Fibroblast of lung (primary cell): ENCODE results near the gene RGS5. TPM values are rescaled to one million over a fixed set of nuclear protein-coding genes. Genes with fewer than 3 reads are reported as not detected.

ENCODE experiments used
- DNase-seq, 2 donors: peaks; one replicate each; pipeline versions ENCODE4 v3.0.0 to v3.0.0-alpha.2; 2010; ENCODE audit warnings: low read depth in 2 of 2
- H2AFZ ChIP-seq: 2 replicates; pipeline ENCODE4 v1.5.1; 2012; ENCODE audit warnings: low read length, control low read depth, inconsistent platforms
- H3K27ac ChIP-seq: 2 replicates; pipeline ENCODE4 v1.5.1; 2011; ENCODE audit warnings: low read length, control low read depth; ENCODE audit not compliant: insufficient read depth
- H3K27me3 ChIP-seq: 2 replicates; pipeline ENCODE4 v1.5.1; 2011; ENCODE audit warnings: mild to moderate bottlenecking, low read length; ENCODE audit not compliant: control insufficient read depth, insufficient read depth
- H3K36me3 ChIP-seq: 2 replicates; pipeline ENCODE4 v1.5.1; 2011; ENCODE audit warnings: low read length; ENCODE audit not compliant: control insufficient read depth, insufficient read depth
- H3K4me1 ChIP-seq: 2 replicates; pipeline ENCODE4 v1.5.1; 2011; ENCODE audit warnings: low read length; ENCODE audit not compliant: control insufficient read depth, insufficient read depth; ENCODE audit errors: extremely low read depth
- H3K4me2 ChIP-seq: 2 replicates; pipeline ENCODE4 v1.5.1; 2011; ENCODE audit warnings: low read length, control low read depth; ENCODE audit not compliant: insufficient read depth; ENCODE audit errors: extremely low read depth
- H3K4me3 ChIP-seq, 4 experiments: fragments of 200-600 bp in 1 of 4; sonication (generic) in 1 of 4; replicated peaks in 1 of 4; 2 replicates each; pipeline ENCODE4 v1.5.1; 2011 to 2016; ENCODE audit warnings: low read length in 4 of 4, low read depth in 3 of 4, mild to moderate bottlenecking in 3 of 4, control low read depth in 2 of 4, inconsistent platforms in 1 of 4, mixed read lengths in 1 of 4; ENCODE audit not compliant: insufficient read depth in 1 of 4; ENCODE audit errors: control extremely low read depth in 1 of 4
- H3K79me2 ChIP-seq: 2 replicates; pipeline ENCODE4 v1.5.1; 2012; ENCODE audit warnings: mild to moderate bottlenecking, low read length, inconsistent platforms; ENCODE audit not compliant: control insufficient read depth, insufficient read depth
- H3K9ac ChIP-seq: 2 replicates; pipeline ENCODE4 v1.5.1; 2011; ENCODE audit warnings: mild to moderate bottlenecking, low read length, control low read depth; ENCODE audit not compliant: insufficient read depth
- H3K9me3 ChIP-seq: 2 replicates; pipeline ENCODE4 v1.5.1; 2012; ENCODE audit warnings: low read depth, low read length; ENCODE audit not compliant: control insufficient read depth, insufficient read depth
- H4K20me1 ChIP-seq: 2 replicates; pipeline ENCODE4 v1.5.1; 2011; ENCODE audit warnings: low read length; ENCODE audit not compliant: control insufficient read depth, insufficient read depth; ENCODE audit errors: extremely low read depth
- EZH2 ChIP-seq: IDR thresholded peaks from 2 replicates; pipeline ENCODE4 v1.5.1; 2012; ENCODE audit warnings: low read length, control low read depth, mild to moderate bottlenecking; ENCODE audit errors: missing control alignments
- polyA plus RNA-seq, 2 donors: library from polyadenylated mRNA; depleted of rRNA in 1 of 2; stranded (reverse) in 1 of 2; unstranded in 1 of 2; fragments of >200 nt; gene quantifications; 2 replicates each; pipeline ENCODE4 v1.2.1, GENCODE V29; 2011 to 2012; ENCODE audit warnings: missing spikeins in 1 of 2
- total RNA-seq: library from RNA; depleted of rRNA; stranded (reverse); fragments of >200 nt; gene quantifications from 2 replicates; pipeline ENCODE4 v1.2.1, GENCODE V29; 2014
- TF ChIP-seq, protein P1 (sequence below), 2 donors: IDR thresholded peaks in 1 of 2; conservative IDR thresholded peaks in 1 of 2; 1 replicate in 1 of 2; 2 replicates in 1 of 2; pipeline ENCODE4 v1.5.1; 2011 to 2012; ENCODE audit warnings: low read length in 2 of 2, control low read depth in 1 of 2, inconsistent platforms in 1 of 2, low read depth in 1 of 2, mild to moderate bottlenecking in 1 of 2

RGS5 gene
- total and polyA plus RNA-seq, 2 donors (not counting 1 experiment from before 2014, with no cell fraction given): 6.6 to 12.3 TPM

- Histone ChIP-seq H3K4me1 (peaks cover 30% of the 10 kb centered on the region), H3K79me2 (no peaks in the 10 kb centered on the region), H3K36me3 (no peaks in the 10 kb centered on the region), H3K27me3 (no peaks in the 10 kb centered on the region), H2AFZ (no peak overlapping the region), H3K9me3 (no peaks in the 10 kb centered on the region), H3K4me2 (no peak overlapping the region), H3K27ac (no peak overlapping the region), H4K20me1 (no peaks in the 10 kb centered on the region), H3K4me3 (no peak overlapping the region), H3K9ac (no peak overlapping the region)
- no peak for DNase-seq
- TF ChIP-seq, protein P1, sequence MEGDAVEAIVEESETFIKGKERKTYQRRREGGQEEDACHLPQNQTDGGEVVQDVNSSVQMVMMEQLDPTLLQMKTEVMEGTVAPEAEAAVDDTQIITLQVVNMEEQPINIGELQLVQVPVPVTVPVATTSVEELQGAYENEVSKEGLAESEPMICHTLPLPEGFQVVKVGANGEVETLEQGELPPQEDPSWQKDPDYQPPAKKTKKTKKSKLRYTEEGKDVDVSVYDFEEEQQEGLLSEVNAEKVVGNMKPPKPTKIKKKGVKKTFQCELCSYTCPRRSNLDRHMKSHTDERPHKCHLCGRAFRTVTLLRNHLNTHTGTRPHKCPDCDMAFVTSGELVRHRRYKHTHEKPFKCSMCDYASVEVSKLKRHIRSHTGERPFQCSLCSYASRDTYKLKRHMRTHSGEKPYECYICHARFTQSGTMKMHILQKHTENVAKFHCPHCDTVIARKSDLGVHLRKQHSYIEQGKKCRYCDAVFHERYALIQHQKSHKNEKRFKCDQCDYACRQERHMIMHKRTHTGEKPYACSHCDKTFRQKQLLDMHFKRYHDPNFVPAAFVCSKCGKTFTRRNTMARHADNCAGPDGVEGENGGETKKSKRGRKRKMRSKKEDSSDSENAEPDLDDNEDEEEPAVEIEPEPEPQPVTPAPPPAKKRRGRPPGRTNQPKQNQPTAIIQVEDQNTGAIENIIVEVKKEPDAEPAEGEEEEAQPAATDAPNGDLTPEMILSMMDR (conservative IDR thresholded peaks at IDR 0.05 in 1 of 2, IDR thresholded peaks at IDR 0.05 in 1 of 2; ENCODE audit: low read depth in 1 of 2, low read length in 2 of 2): no peak
- no peak for TF ChIP-seq EZH2
Measured at GRCh38 chr1:163165119-163165518, 37.6 kb downstream of the RGS5 start.

- no peaks in the 10 kb centered on the region for H3K36me3 ChIP-seq
- H3K4me2 ChIP-seq: peak overlapping the region; percentile 44
- no peak overlapping the region for H3K4me3 ChIP-seq
- no peak overlapping the region for H3K9ac ChIP-seq
- TF ChIP-seq, protein P1 (conservative IDR thresholded peaks at IDR 0.05 in 1 of 2, IDR thresholded peaks at IDR 0.05 in 1 of 2; ENCODE audit: low read depth in 1 of 2, low read length in 2 of 2): no peak
- TF ChIP-seq EZH2: no peak
- H3K9me3 ChIP-seq: no peaks in the 10 kb centered on the region
- H3K4me1 ChIP-seq: peaks cover 30% of the 10 kb centered on the region
- no peaks in the 10 kb centered on the region for H3K79me2 ChIP-seq
- H4K20me1 ChIP-seq: no peaks in the 10 kb centered on the region
- H3K27me3 ChIP-seq: no peaks in the 10 kb centered on the region
- peak; percentile 55 to 88 for DNase-seq
- H2AFZ ChIP-seq: no peak overlapping the region
- H3K27ac ChIP-seq: peak overlapping the region; percentile 62
Measured at GRCh38 chr1:163163881-163164582, 38.7 kb downstream of the RGS5 start.

- no peaks in the 10 kb centered on the region for H3K36me3 ChIP-seq
- TF ChIP-seq, protein P1 (conservative IDR thresholded peaks at IDR 0.05 in 1 of 2, IDR thresholded peaks at IDR 0.05 in 1 of 2; ENCODE audit: low read depth in 1 of 2, low read length in 2 of 2): no peak
- no peak for TF ChIP-seq EZH2
- no peaks in the 10 kb centered on the region for H3K79me2 ChIP-seq
- no peak overlapping the region for H3K4me3 ChIP-seq
- no peak overlapping the region for H3K9ac ChIP-seq
- no peaks in the 10 kb centered on the region for H3K27me3 ChIP-seq
- peak overlapping the region; percentile 62 for H3K27ac ChIP-seq
- H2AFZ ChIP-seq: no peak overlapping the region
- DNase-seq: no peak
- H4K20me1 ChIP-seq: no peaks in the 10 kb centered on the region
- H3K9me3 ChIP-seq: no peaks in the 10 kb centered on the region
- peaks cover 29% of the 10 kb centered on the region for H3K4me1 ChIP-seq
- H3K4me2 ChIP-seq: no peak overlapping the region
Measured at GRCh38 chr1:163163163-163163562, 39.6 kb downstream of the RGS5 start.
